Measurements from ENCODE around the gene FRS3.
A peak's percentile ranks its signal among the peaks of the same experiment; 100 is the strongest.
"Not testable (repeated sequence)": the region's sequence is repeated elsewhere in the genome, so short reads cannot be mapped to it uniquely, and the experiment has no call there.

The FRS3 gene

DNA sequence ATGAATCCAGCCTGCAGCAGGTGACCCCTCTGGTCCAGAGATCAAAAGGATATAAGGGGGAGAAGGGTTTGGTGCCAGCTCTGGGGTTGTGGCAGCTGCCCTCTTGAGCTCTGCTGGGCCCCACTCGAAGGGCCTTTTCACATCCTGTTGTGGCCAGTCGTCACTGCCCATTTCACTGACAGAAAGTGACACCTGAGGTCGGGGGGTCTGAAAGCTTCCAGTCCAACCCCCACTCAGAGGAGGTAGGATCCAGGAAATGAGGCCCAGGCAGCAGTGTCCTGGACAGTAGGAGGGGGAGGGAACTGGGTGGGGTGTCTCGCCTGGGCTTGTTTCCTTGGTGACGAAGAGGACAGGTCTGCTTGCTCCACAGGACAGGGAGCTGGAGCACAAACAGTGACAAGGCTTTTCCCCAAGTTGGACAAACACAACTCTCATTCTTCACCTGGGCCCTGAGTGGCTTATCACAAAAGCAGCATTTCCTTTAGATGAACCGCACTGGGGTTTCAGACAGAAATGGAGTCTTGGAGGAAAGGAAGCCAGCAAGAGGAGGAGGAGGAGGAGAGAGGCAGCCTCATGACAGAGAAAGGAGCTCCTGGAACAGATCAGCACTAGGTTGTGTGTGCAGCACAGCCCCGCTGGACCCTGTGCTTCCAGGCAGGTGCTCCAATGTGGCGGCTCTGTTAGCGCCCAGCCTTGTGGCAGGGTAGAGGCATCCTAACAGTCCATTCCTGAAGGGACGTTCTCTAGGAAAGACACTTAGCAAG, 11.0 kb downstream of the FRS3 start:
- DNase-seq = peak; percentile 43

DNA sequence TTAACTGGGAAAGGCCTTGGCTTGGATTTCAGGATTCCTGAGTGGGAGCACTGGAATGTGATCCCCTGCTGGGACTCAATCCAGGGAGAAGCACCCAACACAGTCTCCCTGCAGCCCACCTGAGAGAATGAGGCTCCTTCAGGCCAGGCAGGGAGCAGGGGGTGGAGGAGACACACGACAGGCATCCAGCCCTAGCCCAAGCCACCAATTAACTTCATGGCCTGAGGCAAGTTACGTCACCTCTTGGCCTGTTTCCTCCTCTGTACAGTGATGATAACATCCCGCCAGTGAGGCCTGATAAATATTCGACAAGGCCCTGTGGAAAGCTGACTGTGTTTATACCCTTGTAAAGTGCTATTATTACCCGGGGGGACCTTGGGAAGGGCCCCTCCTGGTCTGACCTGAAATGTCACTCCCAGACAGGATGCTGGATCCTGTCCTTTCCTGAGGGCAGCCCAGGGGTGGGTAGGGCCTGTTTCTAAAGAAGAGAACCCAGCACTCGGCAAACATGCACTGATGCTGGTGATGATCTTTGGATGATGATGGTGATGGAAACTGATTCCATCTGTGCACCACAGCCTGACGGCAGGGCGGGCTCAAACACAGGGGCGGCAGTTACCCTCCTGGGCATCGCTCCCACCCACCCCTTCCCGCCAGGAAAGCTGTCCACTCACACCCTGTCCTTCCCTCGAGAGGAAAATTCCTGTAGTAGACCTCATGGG, 12.4 kb downstream of the FRS3 start:
- DNase-seq = peak; percentile 15

DNA sequence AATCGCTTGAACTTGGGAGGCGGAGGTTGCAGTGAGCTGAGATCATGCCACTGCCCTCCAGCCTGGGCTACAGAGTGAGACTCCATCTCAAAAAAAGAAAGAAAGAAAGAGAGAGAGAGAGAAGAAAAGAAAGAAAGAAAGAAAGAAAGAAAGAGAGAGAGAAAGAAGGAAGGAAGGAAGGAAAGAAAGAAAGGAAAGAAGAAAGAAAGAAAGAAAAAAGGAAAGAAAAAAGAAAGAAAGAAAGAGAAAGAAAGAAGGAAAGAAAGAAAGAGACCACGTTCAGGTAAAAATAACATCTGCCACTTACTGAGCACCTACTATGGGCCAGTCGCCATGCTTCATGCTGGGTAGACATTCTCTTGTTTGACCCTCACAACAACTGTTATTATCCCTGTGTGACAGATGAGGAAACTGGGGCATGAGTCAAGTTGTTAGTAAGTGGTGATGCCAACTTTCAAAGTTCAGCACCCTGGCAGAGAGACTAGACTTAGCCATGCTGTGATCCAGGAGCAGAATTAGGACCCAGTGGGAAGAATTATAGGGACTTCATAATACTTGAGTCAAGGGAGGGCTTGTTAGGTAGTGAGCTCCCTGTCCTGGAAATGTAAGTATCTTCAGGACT, 13.5 kb downstream of the FRS3 start:
- not testable (repeated sequence) for DNase-seq

DNA sequence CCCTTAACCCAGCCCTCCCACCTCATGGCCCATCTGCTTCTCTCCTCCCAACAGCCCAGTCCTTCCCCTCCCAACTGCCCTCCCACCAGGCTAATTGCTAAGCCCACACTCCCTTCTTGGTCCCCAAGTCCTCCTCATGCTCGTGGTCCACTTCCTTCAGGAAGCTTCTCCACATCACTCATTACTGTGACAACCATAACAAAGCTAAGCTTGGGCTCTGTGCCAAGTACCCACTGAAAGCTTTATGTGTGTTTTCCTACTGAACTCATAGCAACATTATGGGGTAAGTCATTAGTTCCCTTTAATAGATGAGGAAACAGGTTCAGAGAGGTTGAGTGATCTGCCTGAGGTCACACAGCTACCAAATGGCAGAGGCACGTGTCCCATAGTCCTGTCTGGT, 16.2 kb downstream of the FRS3 start:
- no peak for DNase-seq

DNA sequence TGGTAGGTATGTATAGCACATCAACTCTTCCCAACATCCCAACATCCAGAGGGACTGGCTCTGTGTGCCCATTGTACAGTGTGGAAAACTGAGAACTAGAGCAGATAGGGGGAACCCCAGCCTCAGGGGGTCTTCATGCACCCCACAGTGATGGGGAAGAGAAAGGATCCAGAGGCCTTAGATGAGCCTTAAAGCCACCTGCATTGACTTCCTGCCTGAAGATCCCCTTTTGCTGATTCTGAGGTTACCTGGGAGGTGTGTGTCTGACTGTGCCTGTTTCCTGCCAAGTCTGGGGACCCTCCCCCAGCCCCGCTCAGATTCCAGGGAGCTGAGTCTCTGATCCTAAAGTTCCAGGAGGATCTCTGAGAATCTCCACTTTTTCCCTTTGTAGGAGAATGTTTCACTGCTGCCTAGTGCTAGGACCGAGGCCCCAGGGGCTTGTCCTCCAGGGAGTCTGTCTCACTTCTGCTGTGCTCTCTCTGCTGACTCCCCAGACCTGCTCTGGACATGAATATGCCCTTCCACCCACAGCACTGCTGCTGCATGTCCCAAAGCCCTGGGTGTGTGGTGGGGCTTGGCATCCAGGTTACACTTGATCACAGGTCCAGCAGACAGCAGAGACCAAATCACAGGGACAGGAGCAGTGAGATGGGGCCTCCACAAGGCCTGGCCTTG, 19.7 kb downstream of the FRS3 start:
- DNase-seq = no peak

DNA sequence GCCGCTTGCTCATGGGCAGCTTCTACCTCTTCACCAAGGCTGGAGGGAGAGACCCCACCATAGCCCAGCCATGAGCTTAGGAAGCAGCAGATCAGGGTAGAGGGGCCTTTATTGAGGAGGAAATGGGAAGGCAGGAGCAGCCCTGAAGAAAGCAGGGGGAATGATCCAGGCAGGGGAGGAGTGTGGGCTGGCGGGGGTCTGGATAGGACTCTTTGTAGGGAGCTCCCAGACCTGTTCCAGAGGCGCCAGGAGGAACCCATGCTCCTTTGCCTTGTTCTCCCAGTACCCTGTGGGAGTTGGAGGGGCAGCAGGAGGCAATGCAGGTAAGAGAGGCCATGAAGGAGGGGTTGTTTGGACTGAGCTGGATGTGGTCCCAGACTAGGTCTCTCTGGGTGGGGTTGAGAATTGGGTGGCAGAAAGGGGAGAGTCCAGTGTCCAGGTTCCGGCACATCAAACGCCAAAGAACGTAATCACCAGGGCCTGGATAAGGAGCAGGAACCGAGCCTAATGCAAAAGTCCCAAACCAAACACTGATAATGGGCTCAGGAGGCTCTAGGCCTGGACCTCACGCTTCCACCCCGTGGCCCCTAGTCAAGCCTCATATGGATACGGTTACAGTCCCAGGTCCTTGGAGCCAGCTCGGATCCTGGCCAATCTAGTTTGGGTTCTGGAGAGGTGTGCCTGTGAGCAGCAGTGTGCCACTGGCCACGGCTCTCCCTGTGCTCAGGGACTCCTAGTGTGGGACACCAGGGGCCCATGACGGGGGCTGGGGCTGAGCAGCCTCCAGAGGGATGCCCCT, 20.4 kb downstream of the FRS3 start:
- no peak for DNase-seq

DNA sequence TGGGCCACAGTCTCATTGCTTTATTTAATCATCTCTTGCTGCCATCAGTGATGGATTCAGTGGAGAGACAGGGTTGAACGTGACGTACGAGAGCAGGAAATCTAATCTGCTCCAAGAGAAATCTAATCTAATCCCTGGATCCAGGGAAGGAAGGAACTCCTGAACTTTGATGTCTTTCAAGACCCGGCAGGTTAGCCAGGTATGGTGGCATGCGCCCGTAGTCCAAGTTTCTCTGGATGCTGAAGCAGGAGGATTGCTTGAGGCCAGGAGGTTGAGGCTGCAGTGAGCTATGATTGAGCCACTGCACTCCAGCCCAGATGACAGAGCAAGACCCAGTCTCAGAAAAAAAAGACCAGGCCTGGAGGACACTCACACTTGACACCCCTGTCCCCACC, 21.1 kb downstream of the FRS3 start:
- no peak for DNase-seq

DNA sequence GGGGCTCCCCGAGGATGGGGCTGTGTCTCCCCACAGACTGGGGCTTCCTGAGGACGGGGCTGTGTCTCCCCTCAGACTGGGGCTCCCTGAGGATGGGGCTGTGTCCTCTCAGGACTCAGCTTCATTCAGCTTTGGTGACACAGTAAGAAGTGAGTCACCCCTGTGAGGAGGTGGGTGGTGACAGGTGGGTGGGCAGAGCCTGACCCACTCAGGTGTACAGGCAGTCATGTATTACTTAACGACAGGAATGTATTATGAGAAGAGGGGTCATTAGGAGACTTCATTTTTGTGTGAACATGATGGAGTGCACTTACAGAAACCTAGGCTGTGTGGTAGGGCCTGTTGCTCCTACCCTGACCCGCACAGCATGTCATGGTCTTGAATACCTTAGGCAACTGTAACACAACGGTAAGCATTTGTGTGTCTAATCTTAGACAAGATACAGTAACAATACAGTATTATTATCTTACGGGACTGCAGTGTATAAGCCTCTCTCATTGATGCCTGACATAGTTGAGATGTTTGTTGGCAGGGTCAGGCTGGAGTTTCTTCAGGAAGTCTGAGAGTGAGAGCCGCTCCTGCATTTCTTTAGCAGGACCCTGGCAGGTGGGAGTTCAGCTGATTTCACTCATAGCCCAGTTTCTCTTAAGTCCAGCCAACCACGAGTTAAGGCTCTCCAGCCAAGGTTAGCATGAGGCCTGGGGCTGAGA, 21.6 kb downstream of the FRS3 start:
- DNase-seq = no peak

DNA sequence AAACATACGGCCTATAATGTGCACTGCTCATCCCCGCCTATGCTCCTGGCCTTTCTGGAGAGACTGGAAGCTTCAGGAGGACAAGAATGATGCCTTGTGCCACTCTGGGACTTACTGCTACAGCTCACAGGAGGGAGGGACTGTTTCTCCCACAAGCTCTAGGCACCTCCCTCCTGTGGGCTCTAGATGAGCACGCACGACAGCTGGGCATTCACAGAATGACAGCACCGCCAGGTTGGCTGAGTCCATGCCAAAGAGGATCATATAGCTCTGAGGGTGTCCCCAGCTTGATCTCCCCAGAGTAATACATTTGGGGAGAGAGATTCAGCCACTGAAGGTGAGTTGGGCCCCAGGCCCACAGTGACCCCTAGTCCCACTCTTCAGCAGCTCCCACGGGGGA, 22.4 kb downstream of the FRS3 start:
- DNase-seq = no peak

DNA sequence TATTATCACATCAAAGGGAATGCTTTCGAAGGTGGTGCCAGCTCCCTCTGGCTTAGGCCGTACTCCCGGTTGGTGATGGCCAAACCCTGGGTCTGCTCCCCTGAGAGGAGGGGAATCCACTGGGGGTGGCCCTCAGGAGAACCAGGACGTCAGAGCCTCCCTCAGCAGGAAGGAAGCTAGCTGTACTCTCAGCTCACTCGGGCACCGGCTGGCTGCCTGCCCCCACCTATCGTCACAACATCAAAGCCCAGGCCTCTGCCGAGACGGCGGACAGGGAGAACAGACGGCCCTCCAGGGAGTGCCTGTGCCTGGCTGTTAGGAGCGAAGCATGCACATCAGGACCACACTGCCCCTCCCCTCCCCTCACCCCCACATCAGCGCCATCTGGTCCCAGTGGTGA, 23.3 kb downstream of the FRS3 start:
- no peak for DNase-seq

DNA sequence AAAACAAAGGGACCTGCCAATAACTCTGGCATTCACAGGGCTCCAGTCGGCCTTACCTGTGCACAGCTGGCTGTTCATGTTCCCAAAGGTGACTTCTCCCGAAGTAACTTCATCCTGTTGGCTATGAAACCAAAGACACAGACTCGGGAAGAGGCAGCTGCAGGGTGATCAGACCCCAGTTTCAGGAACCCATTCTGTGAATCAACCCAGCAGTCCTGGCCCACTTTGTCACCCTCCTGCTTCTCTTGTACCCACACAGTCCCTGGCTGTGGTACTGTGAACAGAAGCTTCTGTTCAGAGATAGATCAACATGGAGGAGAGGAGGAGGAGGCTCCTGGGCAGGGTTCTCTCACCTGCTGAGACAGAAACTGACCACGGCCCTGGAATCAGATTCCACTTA, 23.8 kb downstream of the FRS3 start:
- no peak for DNase-seq

DNA sequence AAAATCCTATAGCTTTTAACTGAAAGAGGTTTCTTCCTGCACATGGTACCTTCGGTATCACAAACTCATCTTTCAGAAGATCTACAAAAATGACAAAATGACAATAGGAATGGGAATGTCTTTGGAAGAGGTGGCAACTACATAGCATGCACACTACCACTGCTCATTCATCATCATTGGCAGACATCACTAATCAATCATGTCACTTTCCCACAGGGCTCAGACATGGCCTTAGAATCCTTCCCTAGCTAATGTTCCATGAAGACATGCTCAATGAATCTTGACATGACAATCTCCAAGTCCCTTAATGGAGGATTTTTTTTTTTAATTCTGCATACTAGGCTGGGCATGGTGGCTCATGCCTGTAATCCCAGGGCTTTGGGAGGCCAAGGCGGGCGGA, 29.3 kb downstream of the FRS3 start:
- no peak for DNase-seq

DNA sequence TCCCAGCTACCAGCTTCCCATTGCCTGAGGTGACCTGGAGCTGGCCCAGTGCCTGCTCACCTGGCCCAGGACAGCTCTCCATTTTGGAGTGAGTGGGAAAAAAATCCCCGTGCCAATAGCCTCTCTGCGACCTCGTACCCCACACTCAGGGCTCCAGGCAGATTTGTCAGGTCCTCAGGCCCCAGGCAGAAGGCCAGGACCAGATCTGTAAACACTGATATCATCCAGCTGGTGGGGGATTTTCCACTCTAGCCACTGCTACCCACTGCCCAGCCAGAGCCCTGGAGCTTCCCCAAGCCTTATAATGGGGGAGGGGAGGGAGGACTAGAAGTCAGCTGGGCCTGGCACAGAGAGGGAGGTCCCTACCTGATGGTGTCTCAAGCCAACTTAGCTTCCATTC, 31.2 kb downstream of the FRS3 start:
- DNase-seq = no peak

DNA sequence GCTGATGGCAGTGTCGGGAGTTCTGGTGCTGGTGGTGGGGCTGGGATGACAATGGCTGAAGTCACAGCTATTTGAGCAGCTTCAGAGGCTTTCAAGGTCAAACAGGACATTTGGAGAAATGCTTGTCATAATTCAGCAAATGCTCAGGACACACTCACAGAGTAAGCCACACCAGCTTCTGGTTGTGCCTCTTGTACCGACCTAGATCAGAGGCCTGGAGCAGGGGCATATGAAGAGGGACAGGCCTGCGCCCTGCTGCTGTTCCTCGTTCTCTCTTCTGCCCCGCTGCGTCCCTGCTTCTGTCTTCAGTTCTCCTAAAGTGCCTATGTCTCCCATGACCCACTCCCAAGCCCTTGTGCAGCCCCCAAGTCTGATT, 31.6 kb downstream of the FRS3 start:
- DNase-seq = no peak

DNA sequence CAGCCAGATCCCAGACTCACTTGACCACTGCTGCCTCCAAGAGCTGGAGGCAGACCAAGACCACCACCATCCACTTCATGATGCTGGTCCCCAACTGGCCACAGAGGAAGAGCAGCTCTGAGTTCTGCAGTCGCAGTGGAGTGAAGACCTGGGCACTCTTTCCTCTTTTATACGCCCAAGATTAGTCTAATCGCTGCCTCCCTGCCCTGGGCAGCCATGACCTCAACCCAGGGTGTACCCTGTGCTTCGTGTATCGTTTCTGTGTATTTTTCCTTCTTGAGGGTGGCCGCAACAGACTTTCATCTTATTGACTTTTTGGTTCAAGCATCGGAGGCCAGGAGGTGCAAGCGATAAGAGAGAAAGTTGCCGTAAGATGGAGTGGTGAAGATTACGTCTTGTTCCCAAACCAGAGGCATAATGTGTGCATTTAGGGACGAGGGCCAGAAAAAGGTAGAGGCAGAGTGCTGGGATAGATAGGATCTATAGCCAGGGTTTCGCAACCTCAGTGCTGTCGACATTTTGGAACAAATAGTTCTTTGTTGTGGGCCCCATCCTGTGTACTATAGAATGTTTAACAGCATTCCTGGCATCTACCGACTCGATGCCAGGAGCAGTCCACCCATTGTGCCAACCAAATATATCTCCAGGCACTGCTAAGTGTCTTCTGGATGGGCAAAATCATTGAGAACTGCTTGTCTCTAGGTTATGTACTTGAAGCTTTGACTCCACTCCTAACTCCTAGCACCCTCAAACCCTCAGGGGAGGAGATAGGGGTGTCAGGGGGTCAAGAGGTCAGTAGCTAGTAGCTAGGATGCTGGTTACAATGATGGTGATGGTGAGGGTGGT, 32.2 kb downstream of the FRS3 start, which contains the start of gene PGC:
Gene PGC, minus strand, starts transcription at position 142 of the 846 bp plus-strand sequence. Its CDS starts 63 bp downstream, at position 79.
- no peak for DNase-seq

DNA sequence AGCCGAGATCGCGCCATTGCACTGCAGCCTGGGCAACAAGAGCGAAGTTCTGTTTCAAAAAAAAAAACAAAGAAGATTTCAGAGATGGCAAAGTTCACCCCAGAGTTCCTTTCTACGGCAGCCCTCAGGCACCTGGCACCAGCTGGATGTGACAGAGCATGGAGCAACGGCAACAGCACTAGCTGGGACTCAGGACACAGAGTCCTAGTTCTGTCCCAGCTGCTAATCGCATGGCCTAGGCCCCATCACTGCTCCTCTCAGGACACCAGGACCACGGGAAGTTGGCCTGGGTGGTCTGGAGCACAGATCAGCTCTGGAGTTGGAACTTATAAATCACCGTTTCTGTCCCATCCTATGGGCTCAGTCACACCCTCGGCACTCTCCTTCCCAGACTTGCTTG, 33.6 kb downstream of the FRS3 start:
- no peak for DNase-seq

DNA sequence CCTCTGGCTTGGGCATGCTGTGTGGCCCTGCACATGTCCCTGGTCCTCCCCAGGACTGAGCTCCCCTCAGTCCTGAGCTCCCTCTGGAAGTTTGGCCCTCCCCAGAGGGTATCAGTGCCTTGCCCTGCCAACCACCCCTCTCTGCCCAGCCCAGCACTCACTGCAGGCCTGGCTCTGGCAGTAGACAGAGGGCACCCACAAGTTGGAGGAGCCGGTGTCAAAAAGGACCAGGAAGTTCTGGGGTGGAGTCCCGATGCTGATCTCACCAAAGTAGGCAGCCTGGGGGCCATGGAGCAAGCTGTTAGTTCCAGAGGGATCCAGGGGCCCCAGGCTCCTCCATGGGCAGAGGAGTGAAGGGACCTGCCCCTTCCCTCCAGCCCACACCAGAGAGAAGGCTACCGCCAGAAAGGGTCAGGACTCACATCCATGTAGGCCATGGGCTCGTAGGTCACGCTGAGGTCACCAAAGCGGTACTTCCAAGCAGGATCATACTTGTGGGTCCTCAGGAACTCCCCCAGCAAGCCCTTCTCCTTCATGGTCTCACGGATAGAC, 35.4 kb downstream of the FRS3 start:
- DNase-seq = no peak

DNA sequence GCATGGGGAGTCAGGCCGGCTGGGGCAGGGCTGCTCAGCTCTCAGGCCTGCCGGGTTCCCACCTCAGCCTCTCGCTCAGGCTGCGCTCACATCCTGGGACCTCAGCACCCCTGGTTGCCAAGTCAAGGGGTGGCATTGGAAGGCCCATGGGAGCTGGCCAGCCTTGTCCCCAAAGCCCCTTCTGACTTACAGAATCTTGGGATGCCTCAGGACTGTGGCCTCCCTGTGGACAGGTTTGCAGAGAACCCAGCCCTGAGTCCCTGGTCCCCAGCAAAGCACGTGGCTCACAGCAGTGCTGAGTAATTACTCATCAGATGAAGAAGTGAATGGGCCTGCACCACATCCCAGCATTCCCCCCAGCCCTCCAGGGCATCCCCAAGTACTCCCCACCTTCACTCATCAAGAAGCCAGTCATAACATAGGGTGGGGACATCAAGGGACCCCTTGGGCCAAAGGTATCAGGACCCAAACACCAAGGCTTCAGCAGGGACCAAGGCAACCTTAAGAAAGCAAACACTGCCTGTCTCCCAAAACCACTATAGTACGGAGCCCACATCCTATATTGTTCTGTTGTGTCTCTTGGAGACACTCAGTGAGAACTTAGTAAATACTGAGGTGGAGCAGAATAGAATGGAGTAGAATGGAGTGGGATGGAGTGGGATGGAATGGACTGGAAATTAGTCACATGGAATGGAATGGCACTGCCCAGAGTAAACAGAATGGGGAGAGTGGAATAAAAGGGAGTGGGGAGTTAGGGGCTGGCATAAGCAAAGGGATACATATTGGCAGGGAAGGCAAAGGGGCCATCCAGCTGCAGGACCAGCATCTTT, 36.1 kb downstream of the FRS3 start:
- no peak for DNase-seq

DNA sequence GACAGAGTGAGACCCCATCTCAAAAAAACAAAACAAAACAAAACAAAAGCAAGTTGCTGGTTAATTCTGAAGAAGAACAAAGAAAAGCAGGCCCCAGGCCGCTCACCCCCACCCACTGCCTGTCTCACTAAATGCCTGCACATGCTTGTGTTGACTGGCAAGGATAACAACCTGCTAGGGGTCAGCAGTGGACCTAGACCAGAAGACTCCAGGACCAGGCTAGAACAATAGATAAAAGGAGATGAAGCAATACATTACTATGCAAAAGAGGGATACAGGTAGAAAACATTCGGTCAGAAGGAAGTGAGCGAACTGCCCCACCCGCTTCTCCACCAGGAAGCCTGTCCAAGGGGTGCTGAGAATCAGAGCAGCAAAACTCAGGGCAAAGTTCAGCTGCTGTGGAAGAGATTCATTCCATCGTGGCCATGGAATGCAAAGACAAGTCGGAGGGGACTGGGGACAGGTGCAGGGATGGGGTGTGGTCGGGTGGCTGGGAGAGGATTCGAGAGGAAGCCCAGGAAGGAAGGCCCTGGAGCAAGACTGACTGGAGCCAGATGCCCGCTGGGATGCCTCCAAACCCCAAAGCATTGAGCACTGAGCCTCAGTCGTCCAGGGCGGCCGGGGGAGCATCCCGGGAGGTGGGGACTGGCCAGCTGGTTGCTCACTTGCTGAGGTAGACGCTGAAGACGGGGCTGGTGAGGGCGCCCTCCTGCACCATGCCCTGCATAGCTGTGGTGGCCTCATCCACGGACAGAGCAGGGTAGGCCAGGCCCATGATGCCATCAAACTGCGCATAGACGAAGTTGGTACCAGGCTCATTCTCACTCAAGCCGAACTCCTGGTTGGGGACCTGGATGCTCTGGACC, 37.8 kb downstream of the FRS3 start:
- DNase-seq = no peak

Data from GF-D8 (cell line).